ENCODE results near the gene SIGMAR1. TPM values are rescaled to one million over a fixed set of nuclear protein-coding genes. Genes with fewer than 3 reads are reported as not detected.

SIGMAR1 gene
- total RNA-seq, 2 experiments from 2014 or later = 11.7 to 12.1 TPM

DNA sequence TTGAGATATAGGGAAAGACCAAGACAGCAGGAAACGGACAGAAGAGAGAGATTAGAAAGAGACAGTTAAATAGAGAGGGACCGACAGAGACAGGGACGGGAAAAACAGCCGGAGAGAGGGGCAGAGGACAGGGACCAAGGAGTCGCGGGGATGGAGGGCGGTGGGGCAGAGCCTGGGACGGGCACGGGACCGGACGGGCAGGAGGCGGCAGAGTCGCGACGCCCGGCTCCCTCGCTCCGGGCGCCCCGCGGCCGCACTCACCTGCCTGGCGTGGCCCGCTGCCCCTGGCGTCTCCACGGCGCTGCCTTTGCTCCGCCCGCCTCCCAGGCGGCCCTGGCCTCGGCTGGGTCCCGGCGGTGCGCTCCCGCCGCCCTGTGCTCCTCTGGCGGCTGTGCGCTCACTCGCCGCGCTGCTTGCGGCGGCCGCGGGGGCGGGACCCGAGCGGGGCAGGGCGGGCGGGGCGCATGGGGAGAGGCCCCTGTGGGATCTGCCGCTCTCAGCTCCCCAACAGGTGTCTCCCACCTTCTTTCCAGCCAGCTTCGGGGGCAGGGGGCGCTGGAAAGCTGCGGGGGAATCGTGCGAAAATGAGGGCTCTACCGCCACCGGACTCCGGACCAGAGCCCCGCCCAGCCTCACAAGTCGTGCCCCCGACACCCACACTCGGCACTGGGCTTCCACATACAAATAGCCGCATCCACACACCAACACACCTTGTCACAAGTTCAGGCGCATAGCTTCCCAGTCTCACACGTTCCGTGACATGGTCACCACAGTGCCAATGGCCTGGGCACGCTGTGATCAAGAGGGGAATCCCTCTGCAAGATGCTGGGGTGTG is 8.7 kb downstream of the SIGMAR1 start, which contains the start of gene ARID3C:
ARID3C (minus strand) TSS at position 411 of the 835 bp plus-strand sequence. CDS start 1,052 bp downstream, outside the sequence.
- TF ChIP-seq, protein P1, sequence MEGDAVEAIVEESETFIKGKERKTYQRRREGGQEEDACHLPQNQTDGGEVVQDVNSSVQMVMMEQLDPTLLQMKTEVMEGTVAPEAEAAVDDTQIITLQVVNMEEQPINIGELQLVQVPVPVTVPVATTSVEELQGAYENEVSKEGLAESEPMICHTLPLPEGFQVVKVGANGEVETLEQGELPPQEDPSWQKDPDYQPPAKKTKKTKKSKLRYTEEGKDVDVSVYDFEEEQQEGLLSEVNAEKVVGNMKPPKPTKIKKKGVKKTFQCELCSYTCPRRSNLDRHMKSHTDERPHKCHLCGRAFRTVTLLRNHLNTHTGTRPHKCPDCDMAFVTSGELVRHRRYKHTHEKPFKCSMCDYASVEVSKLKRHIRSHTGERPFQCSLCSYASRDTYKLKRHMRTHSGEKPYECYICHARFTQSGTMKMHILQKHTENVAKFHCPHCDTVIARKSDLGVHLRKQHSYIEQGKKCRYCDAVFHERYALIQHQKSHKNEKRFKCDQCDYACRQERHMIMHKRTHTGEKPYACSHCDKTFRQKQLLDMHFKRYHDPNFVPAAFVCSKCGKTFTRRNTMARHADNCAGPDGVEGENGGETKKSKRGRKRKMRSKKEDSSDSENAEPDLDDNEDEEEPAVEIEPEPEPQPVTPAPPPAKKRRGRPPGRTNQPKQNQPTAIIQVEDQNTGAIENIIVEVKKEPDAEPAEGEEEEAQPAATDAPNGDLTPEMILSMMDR (IDR thresholded peaks at IDR 0.05) = no peak
- Histone ChIP-seq H3K9me3 (ENCODE audit: control insufficient read depth in 1 of 2, insufficient read depth in 1 of 2, low read length in 2 of 2) (peaks cover 0 to 16% of the 10 kb centered on the region in 2 experiments), H3K36me3 (ENCODE audit: insufficient read depth, low read length) (no peaks in the 10 kb centered on the region), H3K27me3 (ENCODE audit: control insufficient read depth in 1 of 2, insufficient read depth in 2 of 2, low read length in 2 of 2) (peaks cover 53 to 55% of the 10 kb centered on the region in 2 experiments), H3K4me3 (ENCODE audit: low read length) (peak within 1 kb of the TSS; percentile 35), H3K27ac (ENCODE audit: low read depth in 1 of 2, low read length in 2 of 2) (no peak within 1 kb of the TSS), H3K4me1 (ENCODE audit: insufficient read depth, low read length) (peaks cover 29% of the 10 kb centered on the region)
- Mint-ChIP-seq H3K9me3 (no peaks in the 10 kb centered on the region), H3K4me3 (peak within 1 kb of the TSS; percentile 81), H3K4me1 (ENCODE audit: low read depth) (peaks cover 27% of the 10 kb centered on the region), H3K36me3 (ENCODE audit: low read depth) (no peaks in the 10 kb centered on the region), H3K27me3 (peaks cover 64% of the 10 kb centered on the region), H3K27ac (no peak within 1 kb of the TSS)
- DNase-seq (peak in 10 of 14 experiments; percentile 19 to 77 (median 40)), ATAC-seq (ENCODE audit: poor library complexity) (peak; percentile 93)
- POLR2A ChIA-PET = interaction anchor here (1.2 to 2.3 kb wide), 4 partner anchors 9 to 18 kb away, joined by 3 to 11 read pairs (median 4); partner anchors contain the start of genes GALT, RPP25L and SIGMAR1
- CTCF ChIA-PET = interaction anchor here (0.8 to 2.6 kb wide), 3 partner anchors 18 to 25 kb away, joined by 3 to 6 read pairs (median 5); partner anchors contain the start of gene GALT
- intact Hi-C loops (cut with DNase I, micrococcal nuclease) = no loop called here

DNA sequence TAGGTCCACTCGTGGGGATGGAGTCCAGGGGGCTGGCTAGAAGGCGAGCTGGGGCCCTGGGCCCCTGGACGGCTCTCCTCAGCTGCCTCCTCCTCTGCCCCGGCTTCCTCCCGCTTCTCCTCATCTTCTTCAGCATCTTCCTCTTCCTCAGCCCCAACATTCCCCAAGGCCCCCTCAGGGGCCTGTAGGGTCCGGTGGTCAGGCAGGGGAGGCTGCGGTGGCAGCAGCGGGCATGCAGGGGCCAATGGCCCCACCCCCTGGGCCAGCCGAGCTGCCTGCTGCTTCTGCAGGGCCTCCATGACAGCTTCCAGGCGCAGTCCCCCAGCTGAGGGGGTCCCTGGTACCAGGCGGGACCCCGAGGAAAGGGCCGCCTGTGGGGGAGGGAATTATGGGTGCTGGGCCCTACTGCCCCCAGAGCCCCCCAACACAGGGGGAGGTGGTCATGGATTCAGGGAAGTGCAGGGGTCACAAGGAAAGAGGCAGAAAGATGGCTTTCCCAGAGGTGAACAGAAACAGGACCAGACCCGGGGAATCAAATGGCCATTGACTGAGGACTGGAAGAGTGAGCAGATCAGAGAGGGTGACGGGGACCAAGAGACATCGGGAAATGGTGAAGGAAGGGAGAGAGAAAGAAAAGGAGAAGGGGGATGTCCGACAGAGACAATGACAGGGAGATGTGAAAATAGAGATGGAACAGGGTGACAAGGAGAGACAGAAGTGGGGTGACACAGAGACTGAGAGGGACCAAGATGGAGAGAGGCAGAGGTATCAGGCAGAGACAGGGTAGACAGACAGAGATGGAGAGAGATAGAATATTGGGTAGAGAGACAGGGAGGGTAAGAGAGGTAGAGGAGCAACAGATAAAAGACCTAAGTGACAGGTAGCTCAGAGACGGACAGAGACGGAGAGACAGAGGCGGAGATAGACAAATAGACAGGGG is 9.6 kb downstream of the SIGMAR1 start:
- ATAC-seq (ENCODE audit: poor library complexity) = no peak
- TF ChIP-seq, protein P1 (IDR thresholded peaks at IDR 0.05) = no peak
- Histone ChIP-seq H3K36me3 (ENCODE audit: insufficient read depth, low read length) (no peaks in the 10 kb centered on the region), H3K27ac (ENCODE audit: low read depth in 1 of 2, low read length in 2 of 2) (no peak overlapping the region), H3K4me3 (ENCODE audit: low read length) (peak overlapping the region; percentile 34), H3K27me3 (ENCODE audit: control insufficient read depth in 1 of 2, insufficient read depth in 2 of 2, low read length in 2 of 2) (peaks cover 60 to 62% of the 10 kb centered on the region in 2 experiments), H3K9me3 (ENCODE audit: control insufficient read depth in 1 of 2, insufficient read depth in 1 of 2, low read length in 2 of 2) (peaks cover 0 to 23% of the 10 kb centered on the region in 2 experiments), H3K4me1 (ENCODE audit: insufficient read depth, low read length) (peaks cover 34% of the 10 kb centered on the region)
- ChIA-PET CTCF (interaction anchor here (1.0 to 2.6 kb wide), 3 partner anchors 12 to 24 kb away, joined by 5 to 6 read pairs (median 5); partner anchors contain the start of gene GALT), POLR2A (interaction anchor here (2.3 kb wide), 1 partner anchor 10 kb away, joined by 11 read pairs; the partner anchor contains the start of gene SIGMAR1)
- intact Hi-C loops (cut with DNase I, micrococcal nuclease) = no loop called here
- peaks cover 72% of the 10 kb centered on the region for H3K27me3 Mint-ChIP-seq
- H3K9me3 Mint-ChIP-seq = no peaks in the 10 kb centered on the region
- H3K4me3 Mint-ChIP-seq = peak overlapping the region; percentile 71
- H3K27ac Mint-ChIP-seq = no peak overlapping the region
- no peaks in the 10 kb centered on the region for H3K36me3 Mint-ChIP-seq (ENCODE audit: low read depth)
- peaks cover 29% of the 10 kb centered on the region for H3K4me1 Mint-ChIP-seq (ENCODE audit: low read depth)
- no peak for DNase-seq

DNA sequence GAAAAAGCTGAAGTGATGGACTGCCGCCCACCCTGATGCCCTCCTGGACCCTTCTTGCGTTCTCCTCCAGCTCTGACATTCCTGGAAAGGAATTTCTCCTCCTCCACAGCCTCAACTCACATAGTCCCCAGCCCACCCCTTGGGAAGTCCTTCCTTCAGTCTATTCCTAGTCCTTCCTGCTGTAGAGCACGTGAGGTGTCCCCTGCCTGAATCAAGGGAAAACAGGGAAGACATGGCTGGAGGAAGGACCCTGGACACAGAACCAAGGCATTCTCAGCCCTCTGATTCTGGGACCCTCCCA is 12.5 kb downstream of the SIGMAR1 start:
- H3K4me1 ChIP-seq (ENCODE audit: insufficient read depth, low read length) = peaks cover 43% of the 10 kb centered on the region
- no peak for DNase-seq
- Mint-ChIP-seq H3K4me1 (ENCODE audit: low read depth) (peaks cover 34% of the 10 kb centered on the region), H3K4me3 (no peak overlapping the region), H3K27ac (no peak overlapping the region), H3K27me3 (peaks cover 93% of the 10 kb centered on the region), H3K36me3 (ENCODE audit: low read depth) (peaks cover 3% of the 10 kb centered on the region), H3K9me3 (no peaks in the 10 kb centered on the region)
- intact Hi-C loops (cut with DNase I, micrococcal nuclease) = no loop called here
- no peaks in the 10 kb centered on the region for H3K36me3 ChIP-seq (ENCODE audit: insufficient read depth, low read length)
- no peak overlapping the region for H3K27ac ChIP-seq (ENCODE audit: low read depth in 1 of 2, low read length in 2 of 2)
- H3K4me3 ChIP-seq (ENCODE audit: low read length) = no peak overlapping the region
- peaks cover 73 to 76% of the 10 kb centered on the region in 2 experiments for H3K27me3 ChIP-seq (ENCODE audit: control insufficient read depth in 1 of 2, insufficient read depth in 2 of 2, low read length in 2 of 2)
- TF ChIP-seq, protein P1 (IDR thresholded peaks at IDR 0.05) = no peak
- no peak for ATAC-seq (ENCODE audit: poor library complexity)
- POLR2A ChIA-PET = interaction anchor here (1.2 to 2.0 kb wide), 3 partner anchors 8 to 13 kb away, joined by 3 to 9 read pairs (median 8); partner anchors contain the start of genes RPP25L and SIGMAR1
- peaks cover 0 to 26% of the 10 kb centered on the region in 2 experiments for H3K9me3 ChIP-seq (ENCODE audit: control insufficient read depth in 1 of 2, insufficient read depth in 1 of 2, low read length in 2 of 2)
- CTCF ChIA-PET = interaction anchor here (1.8 to 4.9 kb wide), 2 partner anchors 10 to 21 kb away, joined by 5 to 20 read pairs; no protein-coding TSS in a partner anchor

All from CD4-positive, alpha-beta T cell (primary cell).